Loucy (cell line): ENCODE measurements around the gene MYH9.

Experiments
- H2AFZ ChIP-seq: fragments of 200-600 bp; sonication (generic); 2 replicates; pipeline ENCODE4 v1.6.0; 2016; ENCODE audit warnings: antibody characterized with exemption, mild to moderate bottlenecking, low read length, moderate library complexity
- H3F3A ChIP-seq: fragments of 200-600 bp; 2 replicates; pipeline ENCODE4 v1.6.0; 2016; ENCODE audit warnings: antibody characterized with exemption, low read depth, mild to moderate bottlenecking
- H3K27me3 ChIP-seq: fragments of 200-600 bp; sonication (generic); 2 replicates; pipeline ENCODE4 v1.6.1; 2014; ENCODE audit warnings: low read length, mild to moderate bottlenecking; ENCODE audit not compliant: insufficient read depth, poor library complexity, severe bottlenecking
- H3K36me3 ChIP-seq: fragments of 200-600 bp; sonication (generic); 2 replicates; pipeline ENCODE4 v1.6.1; 2016; ENCODE audit warnings: low read length; ENCODE audit not compliant: insufficient read depth
- H3K4me1 ChIP-seq: fragments of 200-600 bp; sonication (generic); 2 replicates; pipeline ENCODE4 v1.5.1; 2014; ENCODE audit warnings: low read length, mild to moderate bottlenecking; ENCODE audit not compliant: insufficient read depth, poor library complexity, severe bottlenecking
- H3K4me2 ChIP-seq: fragments of 200-600 bp; sonication (generic); 2 replicates; pipeline ENCODE4 v1.6.0; 2014; ENCODE audit warnings: antibody characterized with exemption, low read length, low read depth, mild to moderate bottlenecking; ENCODE audit not compliant: poor library complexity, severe bottlenecking
- H3K4me3 ChIP-seq: fragments of 200-600 bp; sonication (generic); 2 replicates; pipeline ENCODE4 v1.5.1; 2014; ENCODE audit warnings: low read length, mild to moderate bottlenecking, mixed read lengths; ENCODE audit not compliant: poor library complexity, severe bottlenecking
- H3K79me2 ChIP-seq: fragments of 200-600 bp; sonication (generic); 2 replicates; pipeline ENCODE4 v1.6.1; 2014; ENCODE audit warnings: low read length; ENCODE audit not compliant: insufficient read depth
- H3K9ac ChIP-seq: fragments of 200-600 bp; sonication (generic); 2 replicates; pipeline ENCODE4 v1.6.0; 2014; ENCODE audit warnings: mild to moderate bottlenecking, low read depth, low read length, moderate library complexity; ENCODE audit not compliant: poor library complexity, severe bottlenecking
- H3K9me2 ChIP-seq: fragments of 200-600 bp; sonication (generic); replicated peaks from 2 replicates; pipeline ENCODE4 v1.6.1; 2016; ENCODE audit warnings: low read depth, low read length, mixed read lengths
- H3K9me3 ChIP-seq: fragments of 200-600 bp; sonication (generic); 2 replicates; pipeline ENCODE4 v1.6.1; 2014; ENCODE audit warnings: mild to moderate bottlenecking, antibody characterized with exemption, low read length, low read depth; ENCODE audit not compliant: insufficient read depth
- H4K20me1 ChIP-seq: fragments of 200-600 bp; sonication (generic); 2 replicates; pipeline ENCODE4 v1.6.0; 2014; ENCODE audit warnings: antibody characterized with exemption, low read length, mild to moderate bottlenecking; ENCODE audit not compliant: insufficient read depth, poor library complexity, severe bottlenecking
- CTCF ChIP-seq: fragments of 200-600 bp; sonication (generic); conservative IDR thresholded peaks from 2 replicates; pipeline ENCODE4 v1.5.1; 2014; ENCODE audit warnings: mild to moderate bottlenecking, antibody characterized with exemption, low read length
- EZH2phosphoT487 ChIP-seq: fragments of 200-600 bp; IDR thresholded peaks from 2 replicates; pipeline ENCODE4 v1.6.1; 2018; ENCODE audit warnings: antibody characterized with exemption, mild to moderate bottlenecking, moderate library complexity, borderline replicate concordance

Gene MYH9

GRCh38 chr22:36339171-36340065 is 48.3 kb downstream of the MYH9 start:
- Histone ChIP-seq H3K27me3 (no peaks in the 10 kb centered on the region), H4K20me1 (peaks cover 64% of the 10 kb centered on the region), H3K36me3 (peaks cover 99% of the 10 kb centered on the region), H3K4me3 (no peak overlapping the region), H3F3A (no peaks in the 10 kb centered on the region), H3K4me2 (no peak overlapping the region), H3K9me3 (no peaks in the 10 kb centered on the region), H2AFZ (no peak overlapping the region), H3K79me2 (peaks cover 97% of the 10 kb centered on the region), H3K9ac (no peak overlapping the region), H3K4me1 (no peaks in the 10 kb centered on the region), H3K9me2 (no peaks in the 10 kb centered on the region)
- TF ChIP-seq CTCF (no peak), EZH2phosphoT487 (no peak)

GRCh38 chr22:36337365-36338130 is 50.2 kb downstream of the MYH9 start:
- peaks cover 45% of the 10 kb centered on the region for H4K20me1 ChIP-seq
- H3K9me2 ChIP-seq: no peaks in the 10 kb centered on the region
- peaks cover 99% of the 10 kb centered on the region for H3K36me3 ChIP-seq
- H3K27me3 ChIP-seq: no peaks in the 10 kb centered on the region
- TF ChIP-seq EZH2phosphoT487: no peak
- TF ChIP-seq CTCF: no peak
- H3F3A ChIP-seq: no peaks in the 10 kb centered on the region
- no peak overlapping the region for H3K9ac ChIP-seq
- no peak overlapping the region for H2AFZ ChIP-seq
- H3K4me1 ChIP-seq: peaks cover 18% of the 10 kb centered on the region
- no peak overlapping the region for H3K4me2 ChIP-seq
- H3K79me2 ChIP-seq: peaks cover 97% of the 10 kb centered on the region
- H3K9me3 ChIP-seq: no peaks in the 10 kb centered on the region
- H3K4me3 ChIP-seq: no peak overlapping the region

GRCh38 chr22:36336246-36337182 is 51.3 kb downstream of the MYH9 start:
- H4K20me1 ChIP-seq: peaks cover 43% of the 10 kb centered on the region
- no peak overlapping the region for H3K4me2 ChIP-seq
- no peak for TF ChIP-seq EZH2phosphoT487
- no peak for TF ChIP-seq CTCF
- H3K9ac ChIP-seq: no peak overlapping the region
- H2AFZ ChIP-seq: no peak overlapping the region
- H3K9me2 ChIP-seq: no peaks in the 10 kb centered on the region
- peaks cover 97% of the 10 kb centered on the region for H3K79me2 ChIP-seq
- H3K4me1 ChIP-seq: peaks cover 28% of the 10 kb centered on the region
- no peaks in the 10 kb centered on the region for H3K27me3 ChIP-seq
- H3K9me3 ChIP-seq: no peaks in the 10 kb centered on the region
- no peak overlapping the region for H3K4me3 ChIP-seq
- peaks cover 89% of the 10 kb centered on the region for H3K36me3 ChIP-seq
- peaks cover 3% of the 10 kb centered on the region; the same call in 1 of the 2 replicates for H3F3A ChIP-seq
